GM19043 (cell line): Measurements from ENCODE around the gene ARMC8.

Experiments used
- ATAC-seq: cut with Tn5 transposase; IDR thresholded peaks from one replicate; pipeline ENCODE4 v1.9.1; 2021; ENCODE audit warnings: low read depth; ENCODE audit not compliant: unreplicated experiment

The ARMC8 gene

DNA sequence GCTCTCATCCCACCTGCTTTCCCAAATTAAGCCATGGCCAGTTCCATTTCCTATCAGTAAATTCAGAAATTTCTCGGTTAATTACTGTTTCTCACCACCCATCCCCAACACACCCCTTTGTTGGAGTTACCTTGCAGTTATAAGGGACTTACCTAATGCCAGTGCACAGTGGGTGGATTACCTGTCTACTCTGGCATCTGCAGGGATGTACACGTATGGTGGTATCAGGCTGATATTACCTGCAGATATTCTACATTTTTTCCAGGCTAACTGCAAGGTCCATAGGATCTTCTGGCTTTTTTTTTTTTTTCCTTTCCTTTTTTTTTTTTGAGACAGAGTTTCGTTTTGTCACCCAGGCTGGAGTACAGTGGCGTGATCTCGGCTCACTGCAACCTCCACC, 153.4 kb downstream of the ARMC8 start:
- no peak for ATAC-seq

DNA sequence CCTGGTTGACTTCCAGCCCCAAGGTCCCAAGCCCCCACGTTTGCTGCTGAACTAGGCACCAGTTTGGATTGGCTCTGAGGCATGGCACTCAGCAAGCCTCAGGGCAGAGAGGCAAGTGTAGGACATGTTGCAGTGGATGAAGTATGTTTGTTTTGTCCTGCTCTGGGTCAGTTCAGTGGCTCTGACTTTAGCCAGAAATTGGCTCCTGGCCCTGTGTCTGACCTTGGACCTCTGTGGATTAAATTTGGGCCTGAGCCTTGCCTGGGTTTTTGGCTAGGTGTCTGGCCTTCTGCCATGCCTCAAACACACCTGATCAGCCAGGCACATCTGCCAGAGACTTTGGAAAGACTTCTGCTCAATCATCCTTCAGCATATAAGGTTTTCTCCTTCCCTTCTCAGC, 157.7 kb downstream of the ARMC8 start:
- no peak for ATAC-seq
